Mammary epithelial cell (primary cell): ENCODE data around the gene SPTY2D1.
"Not testable (repeated sequence)": the region's sequence is repeated elsewhere in the genome, so short reads cannot be mapped to it uniquely, and the experiment has no call there.

Experiments used
- CTCF ChIP-seq, 2 donors: IDR thresholded peaks in 1 of 2; conservative IDR thresholded peaks in 1 of 2; 2 replicates each; pipeline ENCODE4 v1.5.1; 2011 to 2012; ENCODE audit warnings: inconsistent platforms in 2 of 2, low read length in 2 of 2, mild to moderate bottlenecking in 2 of 2, control low read depth in 1 of 2, low read depth in 1 of 2; ENCODE audit not compliant: insufficient read depth in 1 of 2; ENCODE audit errors: extremely low read depth in 1 of 2
- EZH2 ChIP-seq: IDR thresholded peaks from 2 replicates; pipeline ENCODE4 v1.6.1; 2012; ENCODE audit warnings: low read length, inconsistent platforms, borderline replicate concordance

GRCh38 chr11:18643034-18643433 is 8.9 kb upstream of the SPTY2D1 start:
- not testable (repeated sequence) for TF ChIP-seq EZH2; CTCF (conservative IDR thresholded peaks at IDR 0.05 in 1 of 2, IDR thresholded peaks at IDR 0.05 in 1 of 2; ENCODE audit: extremely low read depth in 1 of 2, insufficient read depth in 1 of 2, low read depth in 1 of 2, low read length in 2 of 2)
